ENCODE data around the gene KRT10. TPM values are rescaled to one million over a fixed set of nuclear protein-coding genes. Genes with fewer than 3 reads are reported as not detected.
"Not testable (repeated sequence)": the region's sequence is repeated elsewhere in the genome, so short reads cannot be mapped to it uniquely, and the experiment has no call there.

KRT10 gene
- total RNA-seq, 1 donor from 2014 or later, result 50.6 TPM

DNA sequence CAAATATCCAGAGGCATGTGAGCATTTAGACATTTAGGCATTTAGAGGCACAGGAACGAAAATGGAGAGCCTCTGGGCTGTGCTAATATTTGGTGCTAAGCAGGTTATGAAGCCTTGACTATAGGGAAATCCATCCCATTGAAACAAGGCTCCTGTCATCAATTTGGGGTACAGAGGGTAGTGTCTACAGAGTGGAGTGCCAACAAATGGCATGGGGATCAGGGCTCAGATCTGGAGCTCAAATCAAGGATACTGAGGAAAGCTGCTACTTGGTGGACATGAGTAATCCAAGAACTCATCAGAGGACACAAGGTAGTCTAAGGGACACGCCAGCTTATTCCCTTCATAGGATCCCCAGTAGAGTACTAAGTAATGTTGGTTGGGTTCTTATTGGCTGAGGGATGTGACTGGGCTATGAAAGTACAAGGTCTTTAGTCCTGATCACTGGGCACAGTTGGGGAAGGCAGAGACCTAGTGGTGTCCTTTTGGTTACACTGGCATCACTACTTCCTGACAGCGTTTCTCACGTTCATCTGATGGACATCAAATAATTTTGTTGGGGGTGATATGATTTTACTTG, 5.2 kb downstream of the KRT10 start:
- H3K27ac Mint-ChIP-seq (ENCODE audit: unreplicated experiment), result no peak overlapping the region
- no peak for DNase-seq (ENCODE audit: low read depth)
- H3K4me2 ChIP-seq (ENCODE audit: low read length), result peak overlapping the region; percentile 10
- H3K9me3 ChIP-seq (ENCODE audit: insufficient read depth, low read depth, low read length), result no peaks in the 10 kb centered on the region
- no peak for FAIRE-seq
- H3K9me3 Mint-ChIP-seq (ENCODE audit: unreplicated experiment), result no peaks in the 10 kb centered on the region
- no peaks in the 10 kb centered on the region for H3K27me3 ChIP-seq (ENCODE audit: insufficient read depth, low read length)
- H3K79me2 ChIP-seq (ENCODE audit: insufficient read depth, low read length), result peaks cover 24% of the 10 kb centered on the region
- no peak overlapping the region for H3K4me3 ChIP-seq (ENCODE audit: insufficient read depth, low read depth, low read length)
- no peak for TF ChIP-seq EZH2 (IDR thresholded peaks at IDR 0.05; ENCODE audit: insufficient read depth, low read length)
- TF ChIP-seq, protein P1, sequence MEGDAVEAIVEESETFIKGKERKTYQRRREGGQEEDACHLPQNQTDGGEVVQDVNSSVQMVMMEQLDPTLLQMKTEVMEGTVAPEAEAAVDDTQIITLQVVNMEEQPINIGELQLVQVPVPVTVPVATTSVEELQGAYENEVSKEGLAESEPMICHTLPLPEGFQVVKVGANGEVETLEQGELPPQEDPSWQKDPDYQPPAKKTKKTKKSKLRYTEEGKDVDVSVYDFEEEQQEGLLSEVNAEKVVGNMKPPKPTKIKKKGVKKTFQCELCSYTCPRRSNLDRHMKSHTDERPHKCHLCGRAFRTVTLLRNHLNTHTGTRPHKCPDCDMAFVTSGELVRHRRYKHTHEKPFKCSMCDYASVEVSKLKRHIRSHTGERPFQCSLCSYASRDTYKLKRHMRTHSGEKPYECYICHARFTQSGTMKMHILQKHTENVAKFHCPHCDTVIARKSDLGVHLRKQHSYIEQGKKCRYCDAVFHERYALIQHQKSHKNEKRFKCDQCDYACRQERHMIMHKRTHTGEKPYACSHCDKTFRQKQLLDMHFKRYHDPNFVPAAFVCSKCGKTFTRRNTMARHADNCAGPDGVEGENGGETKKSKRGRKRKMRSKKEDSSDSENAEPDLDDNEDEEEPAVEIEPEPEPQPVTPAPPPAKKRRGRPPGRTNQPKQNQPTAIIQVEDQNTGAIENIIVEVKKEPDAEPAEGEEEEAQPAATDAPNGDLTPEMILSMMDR (IDR thresholded peaks at IDR 0.05; ENCODE audit: insufficient read depth, low read depth, low read length), result no peak
- H3K9ac ChIP-seq (ENCODE audit: low read length), result no peak overlapping the region
- H2AFZ ChIP-seq (ENCODE audit: low read depth, low read length), result no peak overlapping the region
- no peak overlapping the region for H3K27ac ChIP-seq (ENCODE audit: low read depth, low read length)
- H3K4me3 Mint-ChIP-seq (ENCODE audit: unreplicated experiment), result peak overlapping the region; percentile 92
- peaks cover 7% of the 10 kb centered on the region for H3K4me1 ChIP-seq (ENCODE audit: insufficient read depth, low read length)
- H3K36me3 ChIP-seq (ENCODE audit: insufficient read depth, low read length), result peaks cover 13% of the 10 kb centered on the region
- H3K27me3 Mint-ChIP-seq (ENCODE audit: low read depth, unreplicated experiment), result peaks cover 2% of the 10 kb centered on the region
- peaks cover 5% of the 10 kb centered on the region for H3K36me3 Mint-ChIP-seq (ENCODE audit: low read depth, unreplicated experiment)
- peaks cover 13% of the 10 kb centered on the region for H3K4me1 Mint-ChIP-seq (ENCODE audit: low read depth, unreplicated experiment)
- no peaks in the 10 kb centered on the region for H4K20me1 ChIP-seq (ENCODE audit: insufficient read depth, low read length)

DNA sequence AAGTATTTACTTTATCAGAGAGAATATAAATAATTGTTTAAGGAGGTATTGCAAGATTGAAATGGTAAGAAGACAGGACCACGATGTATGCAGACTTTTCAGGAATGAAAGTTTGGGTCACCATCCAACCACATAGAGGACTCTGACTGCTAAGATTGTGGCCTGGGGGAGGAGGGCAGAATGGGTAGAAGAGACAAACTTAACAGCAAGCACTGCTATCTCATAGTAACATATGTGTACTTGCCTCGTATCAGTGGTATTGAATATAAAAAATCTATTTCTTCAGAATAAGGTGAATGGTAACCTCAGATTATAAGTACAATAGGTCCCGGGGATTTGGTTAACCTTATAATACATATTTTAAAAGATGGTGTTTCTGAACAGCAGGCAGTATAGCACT, 5.8 kb downstream of the KRT10 start:
- FAIRE-seq, result no peak

DNA sequence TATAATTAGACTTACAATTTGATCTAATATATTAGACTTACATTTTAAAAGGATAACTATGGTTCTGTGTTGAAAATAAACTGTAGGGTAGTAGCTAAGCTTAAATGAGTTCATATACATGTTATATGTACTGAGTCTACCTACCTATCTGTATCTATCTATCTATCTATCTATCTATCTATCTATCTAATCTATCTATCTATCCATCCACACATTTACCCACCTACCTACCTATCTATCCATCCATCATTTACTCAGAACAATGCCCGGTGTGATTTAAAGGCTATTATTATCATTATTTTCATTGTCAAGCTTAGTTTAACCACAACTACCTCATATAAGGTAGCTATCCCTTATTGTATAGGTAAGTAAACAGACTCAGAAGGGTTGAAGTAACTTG, 7.0 kb downstream of the KRT10 start:
- peaks cover 13% of the 10 kb centered on the region for H3K4me1 Mint-ChIP-seq (ENCODE audit: low read depth, unreplicated experiment)
- no peak overlapping the region for H3K4me3 Mint-ChIP-seq (ENCODE audit: unreplicated experiment)
- no peaks in the 10 kb centered on the region for H3K9me3 Mint-ChIP-seq (ENCODE audit: unreplicated experiment)
- peaks cover 13% of the 10 kb centered on the region for H3K36me3 ChIP-seq (ENCODE audit: insufficient read depth, low read length)
- H3K27me3 Mint-ChIP-seq (ENCODE audit: low read depth, unreplicated experiment), result peaks cover 4% of the 10 kb centered on the region
- H2AFZ ChIP-seq (ENCODE audit: low read depth, low read length), result no peak overlapping the region
- no peak overlapping the region for H3K27ac ChIP-seq (ENCODE audit: low read depth, low read length)
- no peak overlapping the region for H3K4me2 ChIP-seq (ENCODE audit: low read length)
- H3K27ac Mint-ChIP-seq (ENCODE audit: unreplicated experiment), result no peak overlapping the region
- no peak for FAIRE-seq
- no peak for TF ChIP-seq EZH2 (IDR thresholded peaks at IDR 0.05; ENCODE audit: insufficient read depth, low read length)
- TF ChIP-seq, protein P1 (IDR thresholded peaks at IDR 0.05; ENCODE audit: insufficient read depth, low read depth, low read length), result no peak
- peaks cover 5% of the 10 kb centered on the region for H3K36me3 Mint-ChIP-seq (ENCODE audit: low read depth, unreplicated experiment)
- no peaks in the 10 kb centered on the region for H3K9me3 ChIP-seq (ENCODE audit: insufficient read depth, low read depth, low read length)
- H3K79me2 ChIP-seq (ENCODE audit: insufficient read depth, low read length), result peaks cover 21% of the 10 kb centered on the region
- DNase-seq (ENCODE audit: low read depth), result no peak
- H4K20me1 ChIP-seq (ENCODE audit: insufficient read depth, low read length), result no peaks in the 10 kb centered on the region
- no peaks in the 10 kb centered on the region for H3K27me3 ChIP-seq (ENCODE audit: insufficient read depth, low read length)
- H3K4me3 ChIP-seq (ENCODE audit: insufficient read depth, low read depth, low read length), result no peak overlapping the region
- H3K4me1 ChIP-seq (ENCODE audit: insufficient read depth, low read length), result peaks cover 8% of the 10 kb centered on the region
- no peak overlapping the region for H3K9ac ChIP-seq (ENCODE audit: low read length)

More for the DNA sequence above, 5.8 kb downstream of the KRT10 start:
- no peaks in the 10 kb centered on the region for H3K27me3 ChIP-seq (ENCODE audit: insufficient read depth, low read length)
- peaks cover 5% of the 10 kb centered on the region for H3K36me3 Mint-ChIP-seq (ENCODE audit: low read depth, unreplicated experiment)
- no peak for DNase-seq (ENCODE audit: low read depth)
- peaks cover 13% of the 10 kb centered on the region for H3K36me3 ChIP-seq (ENCODE audit: insufficient read depth, low read length)
- no peak overlapping the region for H3K9ac ChIP-seq (ENCODE audit: low read length)
- H2AFZ ChIP-seq (ENCODE audit: low read depth, low read length), result no peak overlapping the region
- no peak overlapping the region for H3K27ac Mint-ChIP-seq (ENCODE audit: unreplicated experiment)
- H3K79me2 ChIP-seq (ENCODE audit: insufficient read depth, low read length), result peaks cover 24% of the 10 kb centered on the region
- H3K4me2 ChIP-seq (ENCODE audit: low read length), result no peak overlapping the region
- H3K9me3 Mint-ChIP-seq (ENCODE audit: unreplicated experiment), result no peaks in the 10 kb centered on the region
- H3K4me3 Mint-ChIP-seq (ENCODE audit: unreplicated experiment), result peak overlapping the region; percentile 92
- no peaks in the 10 kb centered on the region for H3K9me3 ChIP-seq (ENCODE audit: insufficient read depth, low read depth, low read length)
- H3K4me3 ChIP-seq (ENCODE audit: insufficient read depth, low read depth, low read length), result no peak overlapping the region
- peaks cover 7% of the 10 kb centered on the region for H3K4me1 ChIP-seq (ENCODE audit: insufficient read depth, low read length)
- TF ChIP-seq, protein P1 (IDR thresholded peaks at IDR 0.05; ENCODE audit: insufficient read depth, low read depth, low read length), result no peak
- no peak for TF ChIP-seq EZH2 (IDR thresholded peaks at IDR 0.05; ENCODE audit: insufficient read depth, low read length)
- H3K4me1 Mint-ChIP-seq (ENCODE audit: low read depth, unreplicated experiment), result peaks cover 13% of the 10 kb centered on the region
- H4K20me1 ChIP-seq (ENCODE audit: insufficient read depth, low read length), result no peaks in the 10 kb centered on the region
- no peak overlapping the region for H3K27ac ChIP-seq (ENCODE audit: low read depth, low read length)
- peaks cover 2% of the 10 kb centered on the region for H3K27me3 Mint-ChIP-seq (ENCODE audit: low read depth, unreplicated experiment)

DNA sequence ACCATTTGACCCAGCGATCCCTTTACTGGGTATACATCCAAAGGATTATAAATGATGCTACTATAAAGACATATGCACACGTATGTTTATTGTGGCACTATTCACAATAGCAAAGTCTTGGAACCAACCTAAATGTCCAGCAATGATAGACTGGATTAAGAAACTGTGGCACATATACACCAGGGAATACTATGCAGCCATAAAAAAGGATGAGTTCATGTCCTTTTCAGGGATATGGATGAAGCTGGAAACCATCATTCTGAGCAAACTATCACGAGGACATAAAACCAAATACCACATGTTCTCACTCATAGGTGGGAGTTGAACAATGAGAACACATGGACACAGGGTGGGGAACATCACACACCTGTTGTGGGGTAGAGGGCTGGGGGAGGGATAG, 7.8 kb downstream of the KRT10 start:
- peaks cover 16% of the 10 kb centered on the region for H3K79me2 ChIP-seq (ENCODE audit: insufficient read depth, low read length)
- peaks cover 13% of the 10 kb centered on the region for H3K36me3 ChIP-seq (ENCODE audit: insufficient read depth, low read length)
- H3K4me1 ChIP-seq (ENCODE audit: insufficient read depth, low read length), result peaks cover 12% of the 10 kb centered on the region
- not testable (repeated sequence) for H3K36me3 Mint-ChIP-seq (ENCODE audit: low read depth, unreplicated experiment); H3K9me3 ChIP-seq (ENCODE audit: insufficient read depth, low read depth, low read length); H3K27me3 Mint-ChIP-seq (ENCODE audit: low read depth, unreplicated experiment); H3K27ac ChIP-seq (ENCODE audit: low read depth, low read length); H3K9ac ChIP-seq (ENCODE audit: low read length); FAIRE-seq; H3K4me3 Mint-ChIP-seq (ENCODE audit: unreplicated experiment); DNase-seq (ENCODE audit: low read depth); H3K27ac Mint-ChIP-seq (ENCODE audit: unreplicated experiment); H3K27me3 ChIP-seq (ENCODE audit: insufficient read depth, low read length); H3K4me2 ChIP-seq (ENCODE audit: low read length); H4K20me1 ChIP-seq (ENCODE audit: insufficient read depth, low read length); H2AFZ ChIP-seq (ENCODE audit: low read depth, low read length); H3K4me3 ChIP-seq (ENCODE audit: insufficient read depth, low read depth, low read length); H3K9me3 Mint-ChIP-seq (ENCODE audit: unreplicated experiment)
- H3K4me1 Mint-ChIP-seq (ENCODE audit: low read depth, unreplicated experiment), result peaks cover 13% of the 10 kb centered on the region
